GM11168 (cell line): ENCODE measurements around the gene PUM1.

Experiments used
- in situ Hi-C: fragments of 300-500 bp; cut with MboI; formaldehyde crosslinking; loops from one replicate; pipeline ENCODE4 v1.12.0; 2022; ENCODE audit warnings: low sequenced_read_pairs; ENCODE audit not compliant: unreplicated experiment

PUM1 gene

GRCh38 chr1:30899577-30900389 lies 165.7 kb downstream of the PUM1 start:
- in situ Hi-C loops, result no loop called here

GRCh38 chr1:30898031-30898815 lies 167.3 kb downstream of the PUM1 start:
- in situ Hi-C loops, result no loop called here

- in situ Hi-C loops, result no loop called here
Measured at GRCh38 chr1:30896905-30897304, 168.6 kb downstream of the PUM1 start.

- in situ Hi-C loops, result no loop called here
Measured at GRCh38 chr1:30895944-30896660, 169.4 kb downstream of the PUM1 start.

- in situ Hi-C loops, result no loop called here
Measured at GRCh38 chr1:30895382-30895943, 170.1 kb downstream of the PUM1 start.

GRCh38 chr1:30894508-30894973 lies 171.0 kb downstream of the PUM1 start:
- in situ Hi-C loops, result no loop called here

GRCh38 chr1:30893776-30894507 lies 171.6 kb downstream of the PUM1 start:
- in situ Hi-C loops, result no loop called here

- in situ Hi-C loops, result no loop called here
Measured at GRCh38 chr1:30892671-30893073, 172.8 kb downstream of the PUM1 start.

- in situ Hi-C loops, result no loop called here
Measured at GRCh38 chr1:30891227-30891552, 174.3 kb downstream of the PUM1 start.

GRCh38 chr1:30890502-30891226 lies 174.9 kb downstream of the PUM1 start:
- in situ Hi-C loops, result no loop called here

- in situ Hi-C loops, result no loop called here
Measured at GRCh38 chr1:30889511-30889910, 176.0 kb downstream of the PUM1 start.

GRCh38 chr1:30888975-30889374 lies 176.5 kb downstream of the PUM1 start:
- in situ Hi-C loops, result no loop called here

- in situ Hi-C loops, result no loop called here
Measured at GRCh38 chr1:30888391-30888790, 177.1 kb downstream of the PUM1 start.

GRCh38 chr1:30887485-30888315 lies 177.8 kb downstream of the PUM1 start:
- in situ Hi-C loops, result no loop called here

GRCh38 chr1:30886710-30887428 lies 178.6 kb downstream of the PUM1 start:
- in situ Hi-C loops, result no loop called here

- in situ Hi-C loops, result no loop called here
Measured at GRCh38 chr1:30885570-30886522, 179.7 kb downstream of the PUM1 start.

GRCh38 chr1:30884723-30885122 lies 180.8 kb downstream of the PUM1 start:
- in situ Hi-C loops, result no loop called here
